Measurements from ENCODE around the gene RASD1. TPM values are rescaled to one million over a fixed set of nuclear protein-coding genes. Genes with fewer than 3 reads are reported as not detected.

Gene RASD1
- total RNA-seq, result 25.4 TPM
- long read RNA-seq, transcript RASD1-201 (2 exons, 1,746 nt), result major isoform, 97 of 106 reads
- long read RNA-seq, partial matches to known transcripts, result 0 of 106 reads
- long read RNA-seq, other reads (novel, unspliced or antisense), result 9 of 106 reads

DNA sequence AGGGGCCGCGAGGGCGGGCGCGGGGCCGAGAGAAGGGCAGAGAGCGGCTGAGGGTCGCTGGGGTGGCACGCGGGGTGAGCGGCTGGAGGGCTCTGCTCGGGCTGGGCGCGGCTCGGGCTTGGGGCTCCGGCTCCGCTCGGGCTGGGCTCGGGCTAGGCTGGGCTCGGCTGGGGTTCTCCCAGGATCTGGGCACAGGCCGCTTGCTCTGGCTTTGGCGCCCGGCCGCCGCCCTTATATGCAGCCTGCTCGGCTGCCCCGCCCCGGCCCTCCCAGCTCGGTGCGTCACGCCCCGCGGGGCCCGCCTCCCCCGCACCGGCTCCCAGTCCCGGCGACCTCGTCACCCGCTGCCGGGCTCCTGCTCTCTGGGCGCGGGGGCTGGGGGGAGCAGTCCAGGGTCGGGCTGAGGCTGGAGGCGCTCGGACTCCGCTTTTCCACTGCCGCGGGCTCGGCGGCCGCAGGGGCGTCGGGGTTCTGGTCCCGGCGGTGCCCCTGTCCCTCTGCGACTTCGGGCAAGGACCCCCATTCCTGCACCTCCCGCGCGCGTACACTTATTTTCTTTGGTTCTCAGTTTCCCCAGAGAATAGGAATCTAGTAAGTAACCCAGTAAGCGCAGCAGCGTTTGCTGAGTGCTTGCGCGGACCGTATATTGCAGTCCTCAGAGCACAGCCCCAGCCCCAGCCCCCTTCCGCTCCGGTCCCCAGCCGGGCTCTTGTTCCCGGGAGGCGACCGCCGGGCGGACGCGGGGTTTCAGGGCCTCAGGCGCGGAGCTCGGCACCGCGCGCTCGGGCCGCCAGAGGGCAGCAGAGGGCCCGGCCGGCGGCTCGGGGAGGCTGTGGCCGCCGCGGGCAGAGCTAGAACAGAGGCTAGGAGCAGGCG, at the start of gene RASD1:
Gene RASD1 (minus strand): TSS at position 207 of the 876 bp plus-strand sequence. CDS start 214 bp downstream, outside the sequence.
- intact Hi-C loops (cut with micrococcal nuclease), result loop anchor here (10.0 kb wide), 1 partner anchor 142 kb away; no protein-coding TSS in a partner anchor
- TF ChIP-seq, protein P1, sequence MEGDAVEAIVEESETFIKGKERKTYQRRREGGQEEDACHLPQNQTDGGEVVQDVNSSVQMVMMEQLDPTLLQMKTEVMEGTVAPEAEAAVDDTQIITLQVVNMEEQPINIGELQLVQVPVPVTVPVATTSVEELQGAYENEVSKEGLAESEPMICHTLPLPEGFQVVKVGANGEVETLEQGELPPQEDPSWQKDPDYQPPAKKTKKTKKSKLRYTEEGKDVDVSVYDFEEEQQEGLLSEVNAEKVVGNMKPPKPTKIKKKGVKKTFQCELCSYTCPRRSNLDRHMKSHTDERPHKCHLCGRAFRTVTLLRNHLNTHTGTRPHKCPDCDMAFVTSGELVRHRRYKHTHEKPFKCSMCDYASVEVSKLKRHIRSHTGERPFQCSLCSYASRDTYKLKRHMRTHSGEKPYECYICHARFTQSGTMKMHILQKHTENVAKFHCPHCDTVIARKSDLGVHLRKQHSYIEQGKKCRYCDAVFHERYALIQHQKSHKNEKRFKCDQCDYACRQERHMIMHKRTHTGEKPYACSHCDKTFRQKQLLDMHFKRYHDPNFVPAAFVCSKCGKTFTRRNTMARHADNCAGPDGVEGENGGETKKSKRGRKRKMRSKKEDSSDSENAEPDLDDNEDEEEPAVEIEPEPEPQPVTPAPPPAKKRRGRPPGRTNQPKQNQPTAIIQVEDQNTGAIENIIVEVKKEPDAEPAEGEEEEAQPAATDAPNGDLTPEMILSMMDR (IDR thresholded peaks at IDR 0.05; ENCODE audit: borderline replicate concordance), result peak; percentile 98
- peak; percentile 93 for DNase-seq
- no peaks in the 10 kb centered on the region for H3K9me3 ChIP-seq (replicated peaks)
- no peaks in the 10 kb centered on the region for H3K27me3 ChIP-seq (ENCODE audit: low read depth)
- peak within 1 kb of the TSS; percentile 86 for H3K4me3 ChIP-seq
- peaks cover 12% of the 10 kb centered on the region for H3K36me3 ChIP-seq
- peak within 1 kb of the TSS; percentile 98 for H3K27ac ChIP-seq (replicated peaks)
- H3K4me1 ChIP-seq, result peaks cover 55% of the 10 kb centered on the region

DNA sequence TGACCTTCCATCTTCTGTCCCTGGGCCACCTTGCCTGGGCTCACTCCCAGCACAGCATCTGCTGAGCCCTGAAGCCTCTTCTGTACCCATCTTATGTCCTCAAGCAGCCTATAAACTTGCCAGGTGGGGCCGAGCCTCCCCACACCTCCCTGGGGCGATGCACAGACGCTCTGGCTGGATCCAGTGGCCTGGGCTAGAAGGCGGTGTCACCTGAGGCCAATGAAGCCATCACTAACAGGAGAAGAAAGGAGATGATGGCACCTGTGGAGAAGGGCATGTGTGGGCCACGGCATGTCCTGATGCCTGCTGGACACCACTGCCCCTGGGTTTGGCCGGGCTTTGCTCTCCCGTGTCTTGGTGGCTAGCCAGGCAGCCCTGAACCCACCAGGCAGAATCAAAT, 49.8 kb upstream of the RASD1 start:
- peak; percentile 11 for DNase-seq
- no peaks in the 10 kb centered on the region for H3K27me3 ChIP-seq (ENCODE audit: low read depth)
- H3K4me3 ChIP-seq, result no peak overlapping the region
- H3K4me1 ChIP-seq, result peaks cover 53% of the 10 kb centered on the region
- TF ChIP-seq, protein P1 (IDR thresholded peaks at IDR 0.05; ENCODE audit: borderline replicate concordance), result no peak
- H3K27ac ChIP-seq (replicated peaks), result peak overlapping the region; percentile 87
- no peaks in the 10 kb centered on the region for H3K36me3 ChIP-seq
- H3K9me3 ChIP-seq (replicated peaks), result no peaks in the 10 kb centered on the region
- intact Hi-C loops (cut with micrococcal nuclease), result no loop called here

DNA sequence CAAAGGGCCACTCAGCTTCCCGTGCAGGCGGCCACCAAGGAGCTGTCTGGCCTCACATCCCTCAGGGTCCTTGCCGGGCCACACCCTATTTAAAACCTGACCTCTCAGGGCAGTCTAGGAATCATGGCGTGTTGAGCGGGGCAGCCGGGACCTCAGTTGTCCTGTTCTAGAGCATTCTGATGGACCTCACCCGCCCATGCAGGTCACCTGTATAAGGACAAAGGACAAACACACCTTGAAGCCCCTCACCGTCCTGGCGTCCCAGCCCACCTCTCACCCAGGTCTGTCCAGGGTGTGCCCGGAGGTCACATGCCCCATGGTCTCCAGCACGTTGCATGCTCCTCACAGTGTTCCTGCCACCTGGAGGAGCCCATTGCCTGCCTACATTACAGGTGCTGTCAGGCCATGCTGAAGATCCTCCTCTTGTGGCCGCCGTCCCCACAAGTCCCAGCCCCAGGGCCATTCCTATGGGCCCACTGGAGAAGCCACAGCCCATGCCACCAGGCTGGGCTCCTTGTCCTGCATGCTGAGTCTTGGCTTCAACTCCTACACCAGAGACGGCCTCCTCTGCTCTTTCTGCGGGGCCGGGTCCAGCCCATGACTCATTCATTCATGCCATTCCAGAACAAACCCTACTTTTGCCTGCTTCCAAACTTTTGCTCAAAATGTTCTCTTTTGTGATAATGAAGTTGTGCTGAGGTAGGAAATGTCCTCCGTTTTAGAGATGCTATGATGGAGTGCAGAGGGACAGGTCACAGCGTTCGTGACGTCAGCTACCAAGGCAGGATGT, 49.0 kb upstream of the RASD1 start:
- TF ChIP-seq, protein P1 (IDR thresholded peaks at IDR 0.05; ENCODE audit: borderline replicate concordance), result no peak
- peaks cover 53% of the 10 kb centered on the region for H3K4me1 ChIP-seq
- intact Hi-C loops (cut with micrococcal nuclease), result no loop called here
- DNase-seq, result no peak
- no peak overlapping the region for H3K4me3 ChIP-seq
- peak overlapping the region; percentile 87 for H3K27ac ChIP-seq (replicated peaks)
- H3K9me3 ChIP-seq (replicated peaks), result no peaks in the 10 kb centered on the region
- no peaks in the 10 kb centered on the region for H3K36me3 ChIP-seq
- H3K27me3 ChIP-seq (ENCODE audit: low read depth), result no peaks in the 10 kb centered on the region

- peaks cover 56% of the 10 kb centered on the region for H3K4me1 ChIP-seq
Observed at GRCh38 chr17:17542906-17543635, 46.9 kb upstream of the RASD1 start.

More at GRCh38 chr17:17542906-17543635, 46.9 kb upstream of the RASD1 start:
- Histone ChIP-seq H3K36me3 (no peaks in the 10 kb centered on the region), H3K4me3 (no peak overlapping the region), H3K27me3 (ENCODE audit: low read depth) (no peaks in the 10 kb centered on the region), H3K27ac (replicated peaks) (no peak overlapping the region), H3K9me3 (replicated peaks) (no peaks in the 10 kb centered on the region)
- DNase-seq, result no peak
- intact Hi-C loops (cut with micrococcal nuclease), result no loop called here
- TF ChIP-seq, protein P1 (IDR thresholded peaks at IDR 0.05; ENCODE audit: borderline replicate concordance), result no peak
